Heart right ventricle (tissue), 16 donors: ENCODE data around the gene CMIP. TPM values are rescaled to one million over a fixed set of nuclear protein-coding genes. Genes with fewer than 3 reads are reported as not detected.

Experiments used
- ATAC-seq, 8 donors: fragments of 200-7000 bp; cut with Tn5 transposase; one replicate each; pipeline ENCODE4 v1.9.1; 2020; ENCODE audit warnings: mild to moderate bottlenecking in 8 of 8, moderate library complexity in 8 of 8, moderate number of reproducible peaks in 1 of 8
- DNase-seq, 2 donors: peaks; one replicate each; pipeline ENCODE4 v3.0.0-alpha.2; 2020
- H3K27ac ChIP-seq, 10 donors: fragments of 200-600 bp; sonication (generic) in 2 of 10; one replicate each; pipeline versions ENCODE4 v1.5.0 to v1.8.0; 2020 to 2022; ENCODE audit warnings: mild to moderate bottlenecking in 3 of 10
- H3K27me3 ChIP-seq, 7 donors: fragments of 200-600 bp; one replicate each; pipeline ENCODE4 v1.8.0; 2021 to 2022; ENCODE audit warnings: mild to moderate bottlenecking in 2 of 7
- H3K36me3 ChIP-seq, 9 donors: fragments of 200-600 bp; sonication (generic) in 1 of 9; one replicate each; pipeline versions ENCODE4 v1.5.0 to v1.8.0; 2020 to 2022; ENCODE audit warnings: mild to moderate bottlenecking in 2 of 9
- H3K4me1 ChIP-seq, 9 donors: fragments of 200-600 bp; sonication (generic) in 1 of 9; one replicate each; pipeline versions ENCODE4 v1.5.0 to v1.8.0; 2020 to 2022; ENCODE audit warnings: mild to moderate bottlenecking in 4 of 9
- H3K4me3 ChIP-seq, 10 donors: fragments of 200-600 bp; sonication (generic) in 2 of 10; one replicate each; pipeline versions ENCODE4 v1.5.0 to v1.8.0; 2020 to 2022; ENCODE audit warnings: mild to moderate bottlenecking in 7 of 10, moderate library complexity in 2 of 10
- H3K9me3 ChIP-seq, 11 donors: fragments of 200-600 bp in 10 of 11; sonication (generic) in 2 of 11; one replicate each; pipeline versions ENCODE4 v1.5.0 to v1.8.0; 2013 to 2022; ENCODE audit warnings: mild to moderate bottlenecking in 2 of 11, control low read depth in 1 of 11, moderate library complexity in 1 of 11
- WGBS, 2 donors: extraction: QIAGEN DNeasy Blood & Tissue Kit; methylation state at CpG; one replicate each; pipeline ENCODE4 v1.1.7; 2013; ENCODE audit warnings: inconsistent platforms in 1 of 2; 5-methylcytosine and 5-hydroxymethylcytosine counted together
- intact Hi-C, 10 donors: fragments of 100-400 bp; cut with DNase I; formaldehyde crosslinking; loops; one replicate each; pipeline versions ENCODE4 v1.11.1 to v1.14.2; 2022
- polyA plus RNA-seq, 2 donors: library from polyadenylated mRNA; stranded (reverse); fragments of 200-250 nt; gene quantifications; one replicate each; pipeline ENCODE4 v1.2.3, GENCODE V29; 2013
- total RNA-seq, 10 donors: library from RNA; stranded (reverse); fragmentation: NEBNext Ultra II Directional in 3 of 10; extraction: Animal tissue kit (Norgen Biotek cat#: 25700) in 3 of 10; gene quantifications; one replicate each; pipeline versions ENCODE4 v1.2.1 to v1.2.4, GENCODE V29; 2021 to 2023
- TF ChIP-seq, protein P1 (sequence below), 9 donors: fragments of 200-600 bp; sonication (generic) in 2 of 9; IDR thresholded peaks; one replicate each; pipeline versions ENCODE4 v1.5.0 to v1.8.0; 2021 to 2022; ENCODE audit warnings: antibody characterized with exemption in 9 of 9, mild to moderate bottlenecking in 5 of 9, moderate library complexity in 1 of 9
- donor health status: Arrhythmogenic right ventricular cardiomyopathy.
- donor health status: ischemic (EF 13 %, LVEDD 7.1; RV severe dilation, severe dysfunction).
- donor health status: healthy with polysubstance abuse.
- donor health status: DM: no; HTN: yes; CAD: no.
- donor health status: DM: no; HTN: no; CAD: no.
- donor health status: ischemic (EF 25% LVEDD 6.9; RV normal size, moderate dysfunction).
- donor health status: ischemic (EF 25% LVEDD 5.7; RV mildly dilated, moderate dysfunction).
- donor health status: healthy.
- donor health status: DM: yes; HTN: yes; CAD: no.
- donor health status: Ischemic cardiomyopathy.
- donor health status: ischemic (EF 35%, LVEDD 5.7; RV mildly dilated, moderate dysfunction).
- donor health status: nonischemic (EF 11% LVEDD 7.7; RV severe dilation, severe dysfunction).
- donor health status: DM: yes; HTN: yes; CAD: no.
- donor health status: PGD.
- donor health status: ischemic (EF 29% LVEDD 5.4; RV normal size, mild dysfunction).
- donor health status: nonischemic (EF 23%, LVEDD 6.1; RV moderate dilation, normal function).

CMIP gene
- total and polyA plus RNA-seq, 12 donors = 5.4 to 32.8 (median 13.0) TPM

DNA sequence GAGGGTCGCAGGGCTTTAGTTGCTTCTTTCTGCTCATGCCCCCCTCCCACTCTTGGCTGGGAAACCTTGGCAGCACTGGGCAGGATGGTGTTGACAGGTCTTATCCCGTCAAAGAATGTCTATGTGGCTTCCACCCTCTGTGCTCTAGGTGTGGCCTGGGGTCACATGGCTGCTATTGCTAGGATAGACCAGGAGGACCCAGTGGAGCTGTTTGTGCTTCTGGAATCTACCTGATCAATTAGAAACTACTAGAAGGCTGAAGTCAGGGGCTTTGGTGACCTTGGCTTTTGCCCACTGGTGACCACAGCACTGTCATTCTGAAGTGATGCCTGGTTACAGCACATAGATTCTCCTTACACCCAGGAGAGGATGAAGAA, 105.8 kb downstream of the CMIP start:
- Histone ChIP-seq H3K4me3 (no peak overlapping the region), H3K27ac (peak overlapping the region in 2 of 10 donors; percentile 26 to 39), H3K36me3 (no peaks in the 10 kb centered on the region), H3K9me3 (no peaks in the 10 kb centered on the region), H3K27me3 (no peaks in the 10 kb centered on the region), H3K4me1 (peaks cover 15 to 86% (median 62%) of the 10 kb centered on the region in 9 donors)
- intact Hi-C loops = loop anchor here in 1 of 10 donors (5.0 kb wide), 1 partner anchor 62 kb away; no protein-coding TSS in a partner anchor
- DNase-seq = no peak
- ATAC-seq = no peak
- 29 to 75% methylated on average over 2 of the region's 2 CpGs for WGBS, 2 donors
- TF ChIP-seq, protein P1, sequence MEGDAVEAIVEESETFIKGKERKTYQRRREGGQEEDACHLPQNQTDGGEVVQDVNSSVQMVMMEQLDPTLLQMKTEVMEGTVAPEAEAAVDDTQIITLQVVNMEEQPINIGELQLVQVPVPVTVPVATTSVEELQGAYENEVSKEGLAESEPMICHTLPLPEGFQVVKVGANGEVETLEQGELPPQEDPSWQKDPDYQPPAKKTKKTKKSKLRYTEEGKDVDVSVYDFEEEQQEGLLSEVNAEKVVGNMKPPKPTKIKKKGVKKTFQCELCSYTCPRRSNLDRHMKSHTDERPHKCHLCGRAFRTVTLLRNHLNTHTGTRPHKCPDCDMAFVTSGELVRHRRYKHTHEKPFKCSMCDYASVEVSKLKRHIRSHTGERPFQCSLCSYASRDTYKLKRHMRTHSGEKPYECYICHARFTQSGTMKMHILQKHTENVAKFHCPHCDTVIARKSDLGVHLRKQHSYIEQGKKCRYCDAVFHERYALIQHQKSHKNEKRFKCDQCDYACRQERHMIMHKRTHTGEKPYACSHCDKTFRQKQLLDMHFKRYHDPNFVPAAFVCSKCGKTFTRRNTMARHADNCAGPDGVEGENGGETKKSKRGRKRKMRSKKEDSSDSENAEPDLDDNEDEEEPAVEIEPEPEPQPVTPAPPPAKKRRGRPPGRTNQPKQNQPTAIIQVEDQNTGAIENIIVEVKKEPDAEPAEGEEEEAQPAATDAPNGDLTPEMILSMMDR (IDR thresholded peaks at IDR 0.05) = no peak

- no peaks in the 10 kb centered on the region for H3K36me3 ChIP-seq
- no peak for DNase-seq
- intact Hi-C loops = loop anchor here in 1 of 10 donors (5.0 kb wide), 1 partner anchor 61 kb away; no protein-coding TSS in a partner anchor
- 67 to 78% methylated on average over 6 of the region's 6 CpGs for WGBS, 2 donors
- no peaks in the 10 kb centered on the region for H3K9me3 ChIP-seq
- peak overlapping the region in 6 of 10 donors; percentile 27 to 80 (median 60) for H3K27ac ChIP-seq
- no peak overlapping the region for H3K4me3 ChIP-seq
- ATAC-seq = peak; percentile 14 to 55 (median 34)
- TF ChIP-seq, protein P1 (IDR thresholded peaks at IDR 0.05) = no peak
- H3K4me1 ChIP-seq = peaks cover 16 to 91% (median 64%) of the 10 kb centered on the region in 9 donors
- no peaks in the 10 kb centered on the region for H3K27me3 ChIP-seq
Observed at GRCh38 chr16:81551151-81551808, 106.7 kb downstream of the CMIP start.

DNA sequence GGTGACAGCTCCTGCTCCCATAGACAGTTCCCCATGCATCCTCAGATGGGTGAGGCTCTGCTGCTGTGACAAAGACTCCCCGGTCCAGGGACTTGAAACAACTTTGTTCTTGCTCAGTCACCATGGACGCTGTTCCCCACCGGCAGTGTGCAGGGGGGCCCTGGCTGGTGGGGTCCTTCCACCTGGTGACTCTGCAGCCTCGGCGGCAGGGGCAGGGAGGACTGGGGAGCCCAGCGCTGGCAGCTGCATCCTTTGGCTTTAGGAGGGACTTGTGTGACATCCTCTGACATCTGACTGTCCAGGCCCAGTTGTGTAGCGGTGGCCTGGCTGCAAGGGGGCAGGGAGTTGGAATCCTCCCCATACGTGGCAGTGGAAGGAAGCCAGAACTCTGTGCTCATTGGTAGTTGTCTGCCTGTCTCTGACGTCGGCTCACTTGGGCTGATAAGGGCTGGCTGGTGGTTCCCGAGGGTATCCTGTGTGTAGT, 107.3 kb downstream of the CMIP start:
- H3K27ac ChIP-seq = peak overlapping the region in 7 of 10 donors; percentile 2 to 80 (median 53)
- H3K4me1 ChIP-seq = peaks cover 16 to 89% (median 64%) of the 10 kb centered on the region in 9 donors
- no peaks in the 10 kb centered on the region for H3K36me3 ChIP-seq
- H3K9me3 ChIP-seq = no peaks in the 10 kb centered on the region
- H3K4me3 ChIP-seq = no peak overlapping the region
- TF ChIP-seq, protein P1 (IDR thresholded peaks at IDR 0.05) = no peak
- no peaks in the 10 kb centered on the region for H3K27me3 ChIP-seq
- WGBS, 2 donors = 50 to 60% methylated on average over 11 of the region's 11 CpGs
- intact Hi-C loops = loop anchor here in 1 of 10 donors (5.0 kb wide), 1 partner anchor 60 kb away; no protein-coding TSS in a partner anchor
- ATAC-seq (peak; percentile 25 to 81 (median 69)), DNase-seq (peak; percentile 42 to 58)

- WGBS, 2 donors = 69 to 75% methylated on average over 1 of the region's 1 CpG
- H3K36me3 ChIP-seq = no peaks in the 10 kb centered on the region
- peak overlapping the region in 6 of 10 donors; percentile 2 to 80 (median 64) for H3K27ac ChIP-seq
- peaks cover 16 to 81% (median 58%) of the 10 kb centered on the region in 9 donors for H3K4me1 ChIP-seq
- TF ChIP-seq, protein P1 (IDR thresholded peaks at IDR 0.05) = no peak
- no peaks in the 10 kb centered on the region for H3K27me3 ChIP-seq
- DNase-seq (no peak), ATAC-seq (no peak)
- no peaks in the 10 kb centered on the region for H3K9me3 ChIP-seq
- intact Hi-C loops = loop anchor here in 1 of 10 donors (5.0 kb wide), 1 partner anchor 60 kb away; no protein-coding TSS in a partner anchor
- H3K4me3 ChIP-seq = no peak overlapping the region
Observed at GRCh38 chr16:81552743-81553079, 108.1 kb downstream of the CMIP start.
